ENCODE data around the gene CERK.
"Not testable (repeated sequence)": the region's sequence is repeated elsewhere in the genome, so short reads cannot be mapped to it uniquely, and the experiment has no call there.

Gene CERK

DNA sequence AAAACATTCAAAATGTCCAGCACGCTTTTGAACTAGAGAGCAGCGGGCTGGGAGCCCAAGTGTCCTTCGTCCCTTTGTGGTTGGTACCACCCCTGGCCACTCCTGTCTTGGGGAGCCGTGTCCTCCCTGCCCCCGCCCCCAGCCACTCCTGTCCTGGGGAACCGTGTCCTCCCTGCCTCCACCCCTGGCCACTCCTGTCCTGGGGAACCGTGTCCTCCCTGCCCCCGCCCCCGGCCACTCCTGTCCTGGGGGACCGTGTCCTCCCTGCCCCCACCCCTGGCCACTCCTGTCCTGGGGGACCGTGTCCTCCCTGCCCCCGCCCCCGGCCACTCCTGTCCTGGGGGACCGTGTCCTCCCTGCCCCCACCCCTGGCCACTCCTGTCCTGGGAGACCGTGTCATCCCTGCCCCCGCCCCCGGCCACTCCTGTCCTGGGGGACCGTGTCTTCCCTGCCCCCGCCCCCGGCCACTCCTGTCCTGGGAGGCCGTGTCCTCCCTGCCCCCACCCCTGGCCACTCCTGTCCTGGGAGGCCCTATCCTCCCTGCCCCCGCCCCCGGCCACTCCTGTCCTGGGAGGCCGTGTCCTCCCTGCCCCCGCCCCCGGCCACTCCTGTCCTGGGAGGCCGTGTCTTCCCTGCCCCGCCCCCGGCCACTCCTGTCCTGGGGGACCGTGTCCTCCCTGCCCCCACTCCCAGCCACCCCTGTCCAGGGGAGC is 102.9 kb downstream of the CERK start:
- H3K27ac ChIP-seq (ENCODE audit: low read depth, low read length); DNase-seq; H2BK120ac ChIP-seq (ENCODE audit: low read depth, low read length); H3K79me2 ChIP-seq (ENCODE audit: control insufficient read depth, insufficient read depth, low read length); H3K23ac ChIP-seq (ENCODE audit: low read length); H4K8ac ChIP-seq (ENCODE audit: low read depth, low read length); H3K79me1 ChIP-seq (ENCODE audit: low read length); H4K5ac ChIP-seq (ENCODE audit: low read length); H3K9ac ChIP-seq (ENCODE audit: low read length); H3K4me2 ChIP-seq (ENCODE audit: low read length); H2BK15ac ChIP-seq (replicated peaks; ENCODE audit: low read depth); H3K4me1 ChIP-seq (ENCODE audit: control insufficient read depth, low read depth, low read length); H3K27me3 ChIP-seq (ENCODE audit: insufficient read depth, low read length, poor library complexity); H3K4me3 ChIP-seq (ENCODE audit: low read length); H3K36me3 ChIP-seq (ENCODE audit: control insufficient read depth, insufficient read depth, low read length); H2AK5ac ChIP-seq (ENCODE audit: low read length); H2BK5ac ChIP-seq (ENCODE audit: low read length): not testable (repeated sequence)
- peak overlapping the region; percentile 25 for H3K56ac ChIP-seq (ENCODE audit: low read length)
- no CpG with 5 or more reads among the region's 30 CpGs for WGBS (ENCODE audit: extremely low coverage, insufficient coverage, low lambda C conversion rate)
- H3K4ac ChIP-seq (ENCODE audit: low read depth, low read length) = peak overlapping the region; percentile 65
- peak overlapping the region; percentile 54 for H3K18ac ChIP-seq (ENCODE audit: low read length)
